ENCODE data around the gene TAAR1.
A peak's percentile ranks its signal among the peaks of the same experiment; 100 is the strongest.
"Not testable (repeated sequence)": the region's sequence is repeated elsewhere in the genome, so short reads cannot be mapped to it uniquely, and the experiment has no call there.

TAAR1 gene

DNA sequence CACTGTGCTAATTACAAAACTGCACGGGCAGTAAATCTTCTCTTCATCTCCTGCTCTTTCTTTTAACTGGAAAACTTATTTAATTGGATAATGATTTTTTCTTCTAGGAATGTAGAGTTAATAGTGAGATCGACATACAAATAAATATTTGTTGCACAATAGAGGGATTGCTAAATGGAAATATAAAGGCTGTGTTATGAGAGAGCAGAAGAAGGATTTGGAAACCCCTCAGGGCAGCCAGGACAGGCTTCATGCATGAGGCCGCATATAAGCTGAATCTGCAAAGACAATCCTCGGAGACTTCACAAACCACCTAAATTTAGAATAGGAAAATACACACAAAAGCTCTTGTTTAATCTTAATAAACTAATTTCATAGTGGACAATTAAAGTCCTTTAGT lies 2.9 kb upstream of the TAAR1 start:
- DNase-seq, result no peak

DNA sequence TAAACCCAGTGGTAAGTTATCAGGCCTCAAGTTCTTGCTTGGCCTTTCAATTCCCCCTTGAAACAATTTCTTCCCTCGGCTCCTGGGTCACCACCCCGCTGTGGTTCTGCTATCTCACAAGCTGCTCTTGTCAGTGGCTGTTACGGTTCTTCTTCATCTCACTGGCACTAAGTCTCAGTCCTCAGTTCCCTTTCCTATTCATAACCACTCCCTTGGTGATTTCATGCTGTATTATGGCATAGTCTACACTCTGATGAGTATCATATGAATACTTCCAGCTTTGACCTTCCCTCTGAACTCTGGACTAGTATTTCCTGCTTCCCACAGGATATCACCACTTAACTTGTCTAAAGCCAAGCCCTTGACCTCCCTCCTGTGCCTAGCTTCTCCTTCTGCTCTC lies 7.9 kb downstream of the TAAR1 start:
- DNase-seq, result no peak

DNA sequence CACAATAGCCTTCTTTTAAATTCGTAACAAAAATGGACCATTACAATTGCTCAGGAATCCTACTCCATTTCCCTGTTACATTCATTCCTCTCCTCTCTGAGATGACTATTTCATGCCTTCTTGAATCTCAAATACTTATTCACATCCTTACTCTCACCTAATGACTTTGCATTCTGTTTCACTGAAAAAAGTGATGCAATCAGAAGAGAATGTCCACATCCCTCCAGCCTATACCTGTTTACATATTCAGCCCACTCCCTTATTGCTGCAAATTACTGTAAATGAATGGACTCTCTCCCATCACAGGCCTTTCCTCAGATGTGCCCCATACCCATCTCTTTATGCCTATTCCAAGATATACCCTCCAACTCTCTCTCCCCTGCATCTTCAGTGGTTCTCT lies 8.6 kb downstream of the TAAR1 start:
- no peak for DNase-seq

DNA sequence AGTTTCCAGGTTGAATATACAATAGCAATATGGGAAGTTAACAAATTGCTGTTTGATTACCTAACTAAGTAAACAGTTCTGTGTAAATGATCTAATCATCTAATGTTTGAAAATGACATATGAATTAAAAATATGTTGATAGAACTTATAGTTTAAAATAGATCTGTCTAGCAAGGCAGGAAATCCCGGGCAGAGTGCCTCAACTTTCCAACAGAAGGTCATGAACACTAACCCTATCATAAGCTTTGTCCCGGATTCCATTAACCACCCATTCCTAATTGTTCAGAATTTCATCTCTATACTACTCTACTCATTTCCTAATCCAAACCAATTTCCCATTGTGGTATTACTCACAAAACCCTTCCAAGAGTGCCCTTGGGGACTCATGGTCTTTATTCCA lies 10.2 kb downstream of the TAAR1 start:
- DNase-seq, result no peak

DNA sequence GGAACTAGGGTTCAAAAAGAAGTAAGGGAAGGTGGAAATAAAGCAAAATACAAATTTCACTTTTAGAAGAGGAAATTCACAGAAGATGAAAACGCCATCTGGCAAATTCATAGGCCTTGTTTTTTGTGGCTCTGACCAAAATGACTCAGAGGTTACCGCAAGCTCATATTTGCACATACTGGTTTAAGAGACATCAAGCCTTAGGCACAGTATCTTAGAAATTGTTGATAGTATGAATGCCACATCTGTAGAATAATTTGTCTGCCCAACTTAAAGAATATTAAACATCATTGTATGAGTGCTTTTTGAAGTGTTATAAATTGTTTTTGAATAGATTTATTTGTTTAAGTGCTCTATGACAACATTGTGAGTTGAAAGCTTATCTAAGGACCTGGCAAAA lies 10.6 kb downstream of the TAAR1 start:
- peak; percentile 8 for DNase-seq

DNA sequence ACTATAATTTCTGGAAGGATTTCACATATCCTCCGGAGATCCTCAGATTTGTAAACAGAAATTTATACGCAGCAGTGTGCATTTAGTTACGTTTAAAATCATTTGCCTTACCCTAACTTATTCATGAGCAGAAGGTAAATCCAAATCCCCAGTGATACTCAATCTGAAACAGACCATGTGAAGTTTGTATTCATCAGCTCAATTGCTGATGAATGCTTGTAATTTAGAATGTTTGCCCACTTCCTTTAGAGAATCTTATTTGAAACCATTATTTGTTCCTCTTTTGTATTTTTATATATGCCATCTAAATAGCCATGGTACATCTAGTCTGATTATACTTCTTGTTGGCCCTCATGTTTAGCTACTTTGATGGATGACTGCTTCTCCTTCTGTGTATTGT lies 15.4 kb downstream of the TAAR1 start:
- DNase-seq, result no peak

DNA sequence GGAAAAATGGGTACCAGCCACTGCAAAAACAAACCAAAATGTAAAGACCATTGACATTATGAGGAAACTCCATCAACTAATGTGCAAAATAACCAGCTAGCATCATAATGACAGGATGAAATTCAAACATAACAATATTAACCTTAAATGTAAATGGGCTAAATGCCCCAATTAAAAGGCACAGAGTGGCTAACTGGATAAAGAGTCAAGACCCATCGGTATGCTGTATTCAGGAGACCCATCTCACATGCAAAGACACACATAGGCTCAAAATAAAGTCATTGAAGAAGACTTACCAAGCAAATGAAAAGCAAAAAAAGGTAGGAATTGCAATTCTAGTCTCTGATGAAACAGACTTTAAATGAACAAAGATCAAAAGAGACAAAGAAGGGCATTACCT lies 21.8 kb downstream of the TAAR1 start:
- DNase-seq, result not testable (repeated sequence)

DNA sequence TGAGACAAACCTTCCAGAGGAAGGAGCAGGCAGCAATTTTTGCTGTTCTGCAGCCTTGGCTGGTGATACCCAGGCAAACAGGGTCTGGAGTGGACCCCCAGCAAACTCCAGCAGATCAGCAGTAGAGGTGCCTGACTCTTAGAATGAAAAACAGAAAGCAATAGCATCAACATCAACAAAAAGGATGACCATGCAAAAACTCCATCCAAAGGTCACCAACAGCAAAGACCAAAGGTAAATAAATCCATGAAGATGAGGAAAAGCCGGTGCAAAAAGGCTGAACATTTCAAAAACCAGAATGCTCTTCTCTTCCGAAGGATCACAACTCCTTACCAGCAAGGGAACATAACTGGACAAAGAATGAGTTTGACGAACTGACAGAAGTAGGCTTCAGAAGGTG lies 23.1 kb downstream of the TAAR1 start:
- DNase-seq, result not testable (repeated sequence)

DNA sequence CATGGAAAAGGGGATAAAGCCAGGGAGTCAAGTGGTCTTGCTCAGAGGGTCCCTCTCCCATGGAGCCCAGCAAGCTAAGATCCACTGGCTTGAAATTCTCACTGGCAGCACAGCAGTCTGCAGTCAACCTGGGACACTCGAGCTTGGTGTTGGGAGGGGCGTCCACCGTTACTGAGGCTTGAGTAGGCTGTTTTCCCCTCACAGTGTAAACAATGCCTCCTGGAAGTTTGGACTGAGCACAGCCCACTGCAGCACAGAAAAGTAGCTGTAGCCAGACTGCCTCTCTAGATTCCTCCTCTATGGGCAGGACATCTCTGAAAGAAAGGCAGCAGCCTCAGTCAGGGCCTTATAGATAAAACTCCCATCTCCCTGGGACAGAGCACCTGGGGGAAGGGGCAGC lies 23.7 kb downstream of the TAAR1 start:
- not testable (repeated sequence) for DNase-seq

DNA sequence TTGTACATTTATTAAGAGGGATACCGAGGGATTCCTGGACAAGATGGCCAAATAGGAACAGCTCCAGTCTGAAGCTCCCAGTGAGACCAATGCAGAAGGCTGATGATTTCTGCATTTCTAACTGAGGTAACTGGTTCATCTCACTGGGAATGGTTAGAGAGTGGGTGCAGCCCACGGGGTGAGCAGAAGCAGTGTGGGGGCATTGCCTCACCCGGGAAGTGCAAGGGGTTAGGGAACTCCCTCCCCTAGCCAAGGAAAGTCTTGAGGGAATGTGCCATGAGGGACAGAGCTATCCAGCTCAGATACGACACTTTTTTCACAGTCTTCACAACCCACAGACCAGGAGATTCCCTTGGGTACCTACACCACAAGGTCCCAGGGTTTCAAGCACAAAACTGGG lies 24.2 kb downstream of the TAAR1 start:
- DNase-seq, result no peak

DNA sequence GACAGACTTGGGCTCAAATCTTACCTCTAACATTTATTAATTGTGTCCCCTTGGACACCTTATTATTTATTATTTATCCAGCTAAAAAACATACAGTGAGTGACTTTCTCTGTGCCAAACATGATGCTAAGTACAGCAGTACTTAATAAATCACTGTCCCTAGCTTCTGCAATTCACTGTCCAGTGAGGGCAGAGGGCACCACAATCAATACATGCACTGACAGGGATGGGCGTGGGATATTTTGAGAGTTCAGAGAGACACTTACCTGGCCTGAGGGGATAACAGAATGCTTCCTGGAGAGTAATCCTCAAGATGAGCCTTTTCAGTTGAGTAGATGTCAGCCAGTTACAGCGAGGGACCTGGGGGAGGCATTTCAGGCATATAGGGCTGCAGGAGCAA lies 25.6 kb downstream of the TAAR1 start:
- no peak for DNase-seq

DNA sequence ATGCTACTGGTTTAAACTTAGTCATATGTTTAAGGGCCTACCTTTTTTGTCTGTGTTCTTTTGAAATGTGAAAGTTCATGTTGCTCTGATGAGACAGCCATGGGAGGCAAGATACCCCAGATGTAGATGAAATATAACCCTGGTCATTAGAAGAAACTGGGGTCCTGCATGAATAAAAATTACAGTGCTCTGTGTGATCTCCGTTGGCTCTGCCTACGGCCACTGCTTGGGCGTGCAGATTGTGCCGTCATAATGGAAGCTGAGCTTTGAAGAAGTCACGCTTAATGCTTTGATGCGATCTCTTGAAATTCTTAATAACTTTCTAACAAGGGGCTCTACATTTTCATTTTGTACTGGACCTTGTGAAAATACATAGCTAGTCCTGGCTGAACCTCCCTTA lies 34.8 kb downstream of the TAAR1 start, which contains the start of gene TAAR2:
TAAR2 (minus strand) TSS at position 101 of the 400 bp plus-strand sequence; CDS start at position 101, 0 bp downstream.
- DNase-seq, result no peak

DNA sequence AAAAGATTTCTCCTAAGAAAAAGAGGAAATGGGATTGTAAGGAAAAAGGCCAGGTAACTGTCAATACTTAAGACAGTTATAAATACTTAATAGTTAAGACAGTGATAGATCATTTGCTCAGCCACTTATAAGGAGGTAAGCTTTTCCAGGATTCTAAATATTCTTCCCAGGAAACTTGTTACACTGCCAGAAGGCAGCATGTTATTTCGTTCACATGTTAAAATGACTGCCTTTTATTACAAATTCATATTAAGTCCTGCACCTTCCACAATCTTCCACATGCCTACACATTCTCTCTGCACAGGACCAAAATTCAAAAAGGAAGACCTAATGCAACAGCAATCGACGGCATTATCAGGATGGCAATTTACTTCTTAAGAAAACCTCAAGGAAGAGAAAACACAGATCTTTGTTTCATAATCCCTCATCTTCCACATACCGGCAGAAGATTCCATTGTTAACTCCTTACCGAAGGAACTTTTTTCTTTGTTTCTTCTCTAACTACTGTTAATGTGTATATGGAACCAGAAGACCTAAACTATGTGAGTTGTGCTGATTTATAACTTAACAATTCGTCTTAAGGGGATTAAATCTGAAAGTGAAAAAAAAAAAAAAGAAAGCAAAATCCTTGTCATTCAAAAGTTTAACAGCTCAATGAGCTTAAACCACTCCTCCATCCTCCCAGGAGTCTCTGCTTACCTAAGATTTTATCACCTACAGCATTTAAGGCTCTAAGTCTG lies 35.7 kb downstream of the TAAR1 start:
- no peak for DNase-seq

DNA sequence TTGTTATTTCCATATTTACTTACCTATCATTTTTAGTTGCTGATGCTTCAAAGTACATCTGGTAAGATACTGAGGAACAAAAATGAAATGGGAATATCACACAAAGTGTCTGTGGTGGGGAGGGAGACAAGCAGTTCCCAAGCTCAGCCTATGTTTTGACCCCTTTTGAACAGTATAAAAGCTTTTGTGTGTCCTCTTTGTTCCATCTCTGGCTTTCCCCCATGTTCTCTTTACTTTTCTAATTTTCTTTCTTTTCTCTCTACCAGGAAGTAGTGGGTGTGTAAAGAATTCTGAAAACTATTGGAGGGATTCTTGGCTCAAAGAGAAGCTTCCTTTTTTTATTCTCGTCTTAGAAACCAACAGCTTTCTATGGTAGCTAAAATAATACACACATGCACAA lies 42.3 kb downstream of the TAAR1 start:
- DNase-seq, result no peak

DNA sequence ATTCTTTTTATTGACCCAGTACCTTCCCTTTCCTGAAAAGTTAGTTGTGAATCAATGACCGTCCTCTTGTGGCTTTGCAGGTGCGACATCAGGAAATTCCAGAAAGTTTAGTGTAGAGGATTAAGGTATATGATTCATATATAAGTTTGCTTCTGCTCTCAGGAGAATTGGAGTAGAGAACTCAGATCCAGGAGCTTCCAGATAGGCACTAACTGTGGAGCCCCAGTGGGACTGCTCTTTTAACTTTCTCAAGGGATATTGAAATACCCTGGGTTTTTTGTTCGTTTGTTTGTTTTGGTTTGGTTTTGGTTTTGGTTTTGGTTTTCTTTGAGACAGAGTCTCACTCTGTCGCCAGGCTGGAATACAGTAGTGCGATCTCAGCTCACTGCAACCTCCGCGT lies 44.4 kb downstream of the TAAR1 start:
- DNase-seq, result no peak

DNA sequence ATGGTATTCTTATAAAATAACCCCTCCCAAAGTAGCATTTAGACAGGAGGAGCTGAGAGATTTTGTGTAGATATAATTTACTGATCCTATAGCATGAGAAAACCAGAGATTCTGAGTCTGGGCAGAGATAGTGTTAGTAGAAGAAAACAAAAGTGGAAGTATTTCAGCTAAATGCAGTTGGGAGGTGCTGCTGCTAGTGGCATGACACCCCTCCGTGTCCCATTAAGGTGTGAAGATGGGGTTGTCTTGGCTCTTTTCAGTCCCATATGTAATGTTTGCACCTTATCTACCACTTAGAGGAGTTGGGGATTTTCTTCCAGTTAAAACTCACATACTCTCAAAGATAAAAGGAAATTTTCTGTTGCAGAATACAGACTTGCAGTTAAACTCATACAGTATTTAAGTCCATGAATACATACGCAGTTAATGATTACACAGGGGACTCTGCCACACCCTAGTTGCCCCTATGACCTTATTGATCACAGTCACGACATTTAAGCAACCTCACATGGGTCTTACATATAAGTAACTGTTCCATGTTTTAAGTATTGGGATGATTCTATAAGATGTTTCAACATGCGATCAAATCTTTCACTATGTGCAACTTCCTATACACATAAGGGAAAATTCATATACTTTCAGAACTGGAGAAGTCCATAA lies 46.4 kb downstream of the TAAR1 start:
- DNase-seq, result no peak

DNA sequence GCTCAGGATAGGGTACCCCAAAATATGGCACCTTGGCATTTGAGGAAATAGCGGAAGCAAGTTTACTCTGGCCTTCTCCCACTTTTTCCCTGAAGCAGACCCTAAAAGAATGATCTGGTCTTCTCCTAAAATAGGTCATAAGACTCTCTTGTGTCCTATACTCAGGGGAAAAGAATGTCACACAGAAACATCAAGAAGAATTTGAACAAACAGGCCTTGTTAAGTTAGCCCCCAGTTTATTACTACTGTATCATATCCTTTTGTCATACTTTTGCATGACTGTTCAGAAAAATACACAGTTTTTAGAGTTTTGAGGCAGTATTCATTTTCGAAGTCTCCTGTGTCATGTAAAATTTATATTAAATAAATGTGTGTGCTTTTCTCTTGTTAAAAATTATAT lies 47.4 kb downstream of the TAAR1 start:
- no peak for DNase-seq

DNA sequence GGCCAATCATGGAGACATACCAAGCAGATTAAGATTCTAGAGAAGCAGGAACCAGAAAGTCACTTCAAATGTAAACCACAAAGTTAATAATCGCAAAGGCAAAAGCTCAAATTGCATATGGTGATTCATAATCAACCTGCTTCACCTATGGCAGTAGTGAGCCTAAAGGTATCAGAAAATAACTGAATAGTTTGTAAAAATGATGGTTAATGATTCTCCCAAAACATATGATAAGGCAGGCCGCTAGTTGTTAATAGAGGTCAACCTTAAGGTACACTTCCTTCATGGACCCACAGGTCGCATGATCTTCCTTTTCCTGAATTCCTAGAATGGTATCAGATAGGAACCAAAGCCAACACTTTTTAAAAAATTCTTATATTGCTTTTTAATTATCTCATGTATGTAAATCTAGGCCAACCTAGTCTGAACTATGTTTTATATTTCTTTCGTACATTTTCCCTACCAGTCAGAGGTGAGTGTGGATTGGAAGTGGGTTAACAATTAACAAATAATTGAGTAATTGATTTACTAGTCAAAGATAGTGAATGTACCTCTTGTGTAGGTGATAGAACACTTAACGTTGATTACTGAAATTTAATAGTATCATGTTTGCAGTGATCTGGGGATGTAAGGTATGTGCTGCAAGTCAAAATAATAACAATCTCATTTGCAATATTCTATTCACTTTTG lies 51.3 kb downstream of the TAAR1 start:
- DNase-seq, result no peak

DNA sequence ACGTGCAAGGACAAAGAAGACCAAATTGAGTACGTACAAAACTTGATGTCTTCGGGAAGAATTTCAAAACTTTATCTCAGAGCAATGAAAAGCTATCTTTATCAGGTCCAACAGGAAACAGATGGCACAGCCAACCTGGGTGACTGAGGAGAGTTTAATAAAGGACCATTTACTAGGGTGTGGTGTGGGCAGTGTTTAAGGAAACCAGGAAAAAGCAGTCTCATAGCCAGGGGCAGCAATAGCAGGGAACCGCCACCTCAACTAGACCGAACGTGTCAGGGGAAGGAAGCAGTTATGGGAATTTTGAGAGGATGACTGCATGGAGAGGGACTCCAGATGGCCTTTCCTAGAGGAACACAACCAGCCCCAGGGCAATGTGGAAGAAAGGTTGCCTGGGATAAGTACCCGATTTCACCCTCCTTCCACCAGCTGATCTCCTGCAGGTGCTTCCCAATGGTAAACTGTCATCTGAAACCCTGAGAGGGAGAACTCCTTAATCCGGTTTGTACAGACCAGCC lies 54.3 kb downstream of the TAAR1 start:
- no peak for DNase-seq

DNA sequence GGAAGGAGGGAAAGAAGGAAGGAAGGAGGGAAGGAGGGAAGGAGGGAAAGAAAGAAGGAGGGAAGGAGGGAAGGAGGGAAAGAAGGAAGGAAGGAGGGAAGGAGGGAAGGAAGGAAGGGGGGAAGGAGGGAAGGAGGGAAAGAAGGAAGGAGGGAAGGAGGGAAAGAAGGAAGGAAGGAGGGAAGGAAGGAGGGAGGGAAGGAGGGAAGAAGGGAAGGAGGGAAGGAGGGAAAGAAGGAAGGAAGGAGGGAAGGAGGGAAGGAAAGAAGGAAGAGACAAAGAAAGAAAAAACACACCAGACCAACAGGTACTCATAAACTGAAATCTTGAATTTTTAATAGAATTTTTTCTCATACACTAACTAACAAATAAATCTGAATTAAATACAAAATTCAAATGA lies 58.1 kb downstream of the TAAR1 start:
- DNase-seq, result not testable (repeated sequence)

DNA sequence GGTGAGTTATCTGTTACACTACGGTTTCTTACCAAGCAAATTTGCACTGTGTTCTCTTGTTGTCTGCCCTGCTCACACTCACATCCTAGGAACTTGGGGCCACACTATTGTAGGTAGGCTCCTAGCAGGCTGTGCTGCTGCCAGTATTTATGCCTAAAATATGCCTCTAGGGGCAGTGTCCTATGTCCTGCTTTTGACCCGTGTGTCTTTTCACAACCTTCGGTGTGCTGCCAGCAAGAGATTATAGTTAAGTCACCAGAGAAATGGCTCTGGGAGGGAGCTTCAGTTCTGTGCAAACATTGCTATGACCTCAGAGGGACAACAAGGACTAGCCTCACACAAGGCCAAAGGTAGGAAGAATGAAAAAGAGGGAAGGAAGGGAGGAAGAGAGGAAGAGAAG lies 60.5 kb downstream of the TAAR1 start:
- no peak for DNase-seq

DNA sequence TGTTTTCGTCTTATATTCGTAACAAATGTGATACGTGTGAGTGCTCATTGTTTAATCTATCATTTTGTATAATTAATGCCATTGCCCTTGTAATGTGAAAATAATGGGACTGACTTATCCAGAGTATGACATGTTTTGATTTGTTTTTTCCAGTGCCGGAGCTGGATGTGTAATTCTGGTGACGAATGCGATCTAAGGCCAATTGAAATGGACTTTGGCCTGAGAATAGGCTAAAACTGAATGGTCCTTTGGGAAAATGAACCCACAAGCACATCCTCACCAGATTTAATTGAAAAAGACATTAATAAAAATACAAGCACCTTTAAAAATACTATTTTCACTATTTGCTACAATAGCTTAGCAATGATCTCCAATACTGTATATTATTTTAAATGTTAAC lies 62.8 kb downstream of the TAAR1 start:
- DNase-seq, result no peak
